Right ventricle myocardium inferior (tissue), 1 donor: Measurements from ENCODE around the gene APC2. TPM values are rescaled to one million over a fixed set of nuclear protein-coding genes. Genes with fewer than 3 reads are reported as not detected.
A peak's percentile ranks its signal among the peaks of the same experiment; 100 is the strongest.

Experiments
- ATAC-seq: fragments of 200-7000 bp; cut with Tn5 transposase; one replicate; pipeline ENCODE4 v1.9.1; 2020; ENCODE audit warnings: mild to moderate bottlenecking, moderate library complexity
- DNase-seq: peaks from one replicate; pipeline ENCODE4 v3.0.0; 2021; ENCODE audit errors: missing footprints
- intact Hi-C: fragments of 100-400 bp; cut with DNase I; formaldehyde crosslinking; loops from one replicate; pipeline ENCODE4 v1.11.0; 2022
- total RNA-seq: library from RNA; stranded (reverse); fragmentation: NEBNext Ultra II Directional; extraction: Animal tissue kit (Norgen Biotek cat#: 25700); gene quantifications from one replicate; pipeline ENCODE4 v1.2.1, GENCODE V29; 2021
- donor health status: DM: no; HTN: yes; CAD: no; lungs with severe emphysema.

The APC2 gene
- total RNA-seq, 1 donor from 2014 or later = 0.14 TPM

- no peak for DNase-seq
These were observed 25.5 kb upstream of the APC2 start for GRCh38 chr19:1424192-1424955.

GRCh38 chr19:1425102-1425837, 24.7 kb upstream of the APC2 start:
- intact Hi-C loops = no loop called here
- no peak for ATAC-seq
- DNase-seq = no peak

More at GRCh38 chr19:1424192-1424955, 25.5 kb upstream of the APC2 start:
- no peak for ATAC-seq
- intact Hi-C loops = no loop called here

GRCh38 chr19:1425902-1426301, 24.0 kb upstream of the APC2 start:
- DNase-seq (no peak), ATAC-seq (no peak)
- intact Hi-C loops = no loop called here

DNA sequence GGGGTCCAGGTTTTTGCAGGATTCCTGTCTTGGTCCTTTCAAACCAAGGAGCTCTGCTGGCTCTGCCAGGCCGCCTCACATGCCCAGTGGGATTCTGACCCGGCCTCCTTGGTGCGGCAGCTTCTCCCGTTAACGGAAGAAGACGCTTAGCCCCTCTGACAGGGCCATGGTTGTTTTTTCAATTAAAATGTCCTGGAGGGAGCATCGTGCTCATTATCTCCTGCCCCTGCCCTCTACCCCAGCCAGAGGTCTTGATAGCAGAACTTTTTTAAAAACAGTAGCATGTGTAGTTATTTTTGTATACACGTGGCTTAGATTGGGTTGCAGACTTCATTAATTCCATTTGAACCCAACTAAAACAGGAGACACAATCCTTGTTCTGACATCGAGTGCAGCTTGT, 23.2 kb upstream of the APC2 start:
- no peak for DNase-seq

DNA sequence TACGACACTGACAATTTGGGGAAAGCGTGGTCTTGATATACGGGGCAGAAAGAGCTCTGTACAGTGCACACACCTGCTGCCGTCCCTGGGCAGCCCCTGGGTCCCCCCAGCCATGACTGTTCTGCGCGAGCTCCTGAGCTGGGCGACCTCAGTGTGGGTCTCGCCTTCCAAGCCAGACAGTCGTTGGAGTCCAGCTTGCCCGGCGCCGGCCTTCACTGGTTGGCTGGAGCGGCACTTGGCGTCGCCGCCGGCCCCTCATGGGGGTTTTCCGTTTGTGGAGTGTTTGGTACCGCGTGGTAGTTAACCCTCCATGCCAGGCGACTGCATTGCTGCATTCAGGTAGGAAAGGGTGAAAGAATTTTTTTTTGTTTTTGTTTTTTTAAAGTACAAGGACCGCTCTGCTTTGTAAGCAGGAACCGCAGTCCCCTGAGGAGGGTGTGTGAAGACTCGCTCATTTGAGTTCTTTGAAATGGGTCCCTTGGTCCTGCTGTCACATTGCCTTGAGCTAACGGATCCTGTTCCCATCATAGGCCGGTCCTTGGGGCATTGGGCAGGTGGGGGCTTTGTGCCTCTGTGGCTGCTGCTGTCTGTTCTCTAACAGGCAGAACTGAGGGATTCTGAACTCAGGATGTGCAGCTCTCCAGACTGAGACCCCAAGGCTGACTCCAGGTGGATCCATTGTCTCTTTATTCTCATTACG, 22.6 kb upstream of the APC2 start:
- intact Hi-C loops = no loop called here
- ATAC-seq (no peak), DNase-seq (no peak)

More for the DNA sequence above, 23.2 kb upstream of the APC2 start:
- ATAC-seq = no peak
- intact Hi-C loops = no loop called here

- DNase-seq = no peak
- peak; percentile 35 for ATAC-seq
These were observed 21.1 kb upstream of the APC2 start for GRCh38 chr19:1428738-1429391.

DNA sequence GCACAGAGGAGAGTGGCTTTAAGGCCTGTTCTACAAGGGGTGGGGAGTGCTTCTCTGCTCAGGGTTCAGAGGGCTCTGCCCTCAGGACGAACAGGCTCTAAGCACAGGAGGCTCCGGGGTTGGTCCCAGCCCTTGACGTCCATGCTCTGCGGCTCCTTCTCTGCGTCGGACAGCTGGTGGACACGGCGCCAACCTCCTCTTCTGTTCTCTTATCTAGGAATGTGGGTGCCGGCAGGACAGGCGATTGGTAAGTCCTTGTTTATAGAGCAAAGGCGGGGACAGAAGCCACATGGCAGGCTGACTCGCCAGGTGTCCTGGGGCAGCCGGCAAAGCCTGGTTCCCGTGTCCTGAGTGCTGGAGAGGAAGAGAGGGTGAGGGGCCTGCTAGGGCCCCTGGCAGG, 20.2 kb upstream of the APC2 start:
- DNase-seq (no peak), ATAC-seq (peak; percentile 82)
- intact Hi-C loops = no loop called here

More at GRCh38 chr19:1428738-1429391, 21.1 kb upstream of the APC2 start:
- intact Hi-C loops = no loop called here

DNA sequence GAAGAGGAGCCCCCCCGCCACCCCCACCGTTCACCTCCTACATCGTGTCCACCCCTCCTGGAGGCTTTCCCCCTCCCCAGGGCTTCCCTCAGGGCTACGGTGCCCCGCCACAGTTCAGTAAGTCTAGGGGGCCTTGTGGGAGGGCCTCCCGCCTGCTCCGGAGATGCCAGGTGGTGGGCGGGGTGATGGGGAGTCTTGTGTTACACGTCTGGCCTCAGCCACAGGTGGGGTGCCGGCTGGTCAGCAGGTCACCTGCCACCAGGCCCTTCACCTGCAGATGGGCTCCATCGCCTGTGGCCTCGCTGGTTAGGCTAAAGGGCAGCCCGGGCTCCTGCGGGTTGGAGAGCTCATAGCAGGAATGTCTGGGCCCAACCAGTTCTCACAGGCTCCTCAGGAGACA, 19.7 kb upstream of the APC2 start:
- DNase-seq (no peak), ATAC-seq (no peak)
- intact Hi-C loops = no loop called here

DNA sequence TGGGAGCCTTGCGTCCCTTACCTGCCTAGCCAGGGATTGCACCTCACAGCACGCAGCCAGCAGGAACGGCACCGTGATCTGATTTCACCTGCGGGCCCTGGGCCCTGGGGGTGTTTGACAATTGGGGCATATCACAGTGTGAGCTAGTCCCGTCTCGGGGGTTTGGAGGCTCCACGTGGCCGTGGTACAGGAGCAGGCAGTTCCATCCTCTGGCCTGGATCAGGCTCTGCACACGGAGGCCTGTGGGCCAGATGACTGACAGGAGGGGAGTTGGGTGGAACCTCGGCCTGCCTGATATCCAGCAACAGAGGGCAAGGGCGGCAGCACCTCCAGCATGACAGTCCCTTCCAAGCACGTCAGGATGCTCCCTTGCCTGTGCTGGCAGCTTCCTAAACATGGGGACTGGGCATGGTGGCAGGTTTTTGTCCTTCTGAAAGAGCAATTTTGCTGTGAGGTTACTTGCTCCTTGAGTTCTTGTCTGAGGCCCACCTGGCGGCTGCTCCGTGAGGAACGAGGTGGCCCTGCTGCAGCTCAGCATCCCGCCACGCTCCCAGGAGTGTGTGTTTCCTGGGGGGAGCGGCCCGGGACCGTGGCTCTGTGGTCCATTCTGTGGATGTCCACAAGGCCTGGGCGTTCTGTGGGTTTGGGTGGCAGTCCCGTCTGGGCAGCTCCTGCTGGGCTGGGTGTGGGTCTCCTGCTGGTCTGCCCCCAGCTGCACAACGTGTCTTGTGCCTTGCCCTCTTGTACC, 18.0 kb upstream of the APC2 start:
- intact Hi-C loops = no loop called here
- ATAC-seq = no peak
- DNase-seq = no peak

- DNase-seq (no peak), ATAC-seq (no peak)
- intact Hi-C loops = no loop called here
These were observed 17.4 kb upstream of the APC2 start for GRCh38 chr19:1432507-1432887.

GRCh38 chr19:1433119-1434039, 16.5 kb upstream of the APC2 start:
- DNase-seq (no peak), ATAC-seq (no peak)
- intact Hi-C loops = no loop called here

DNA sequence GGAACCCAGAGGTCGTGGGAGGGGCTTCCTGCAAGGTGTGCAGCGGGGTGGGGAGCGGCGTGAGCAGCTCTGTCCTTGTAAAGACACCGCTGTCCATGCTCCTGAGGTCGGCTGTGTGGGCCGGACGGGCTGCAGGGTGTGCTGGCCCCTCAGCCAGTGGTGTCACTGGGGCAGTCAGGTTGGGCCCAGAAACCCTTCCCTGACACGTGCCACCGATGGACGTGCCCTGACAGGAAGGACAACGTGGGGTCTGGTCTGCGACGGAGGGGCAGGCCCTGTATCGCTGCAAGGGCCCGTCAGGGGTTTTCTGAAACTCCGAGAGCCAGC, 15.9 kb upstream of the APC2 start:
- intact Hi-C loops = no loop called here
- no peak for DNase-seq
- no peak for ATAC-seq

DNA sequence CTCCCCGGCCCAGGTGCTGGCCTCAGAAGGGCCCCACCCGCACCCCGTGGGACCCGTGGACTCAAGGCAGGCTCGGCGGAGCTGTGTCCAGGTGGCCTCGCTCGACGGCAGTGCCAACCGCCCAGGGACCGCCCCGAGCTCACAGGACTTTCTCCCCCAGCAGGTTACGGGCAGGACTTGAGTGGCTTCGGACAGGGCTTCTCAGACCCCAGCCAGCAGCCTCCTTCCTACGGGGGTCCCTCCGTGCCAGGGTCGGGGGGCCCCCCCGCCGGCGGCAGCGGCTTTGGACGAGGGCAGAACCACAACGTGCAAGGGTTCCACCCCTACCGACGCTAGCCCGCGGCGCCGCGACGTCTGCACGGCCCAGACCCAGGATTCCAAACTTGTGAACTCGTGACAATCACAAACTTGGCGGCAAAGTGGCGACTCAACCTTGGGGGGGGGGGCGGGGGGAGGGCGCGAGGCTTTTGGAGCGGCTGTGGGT, 15.3 kb upstream of the APC2 start:
- ATAC-seq = no peak
- intact Hi-C loops = no loop called here
- no peak for DNase-seq

DNA sequence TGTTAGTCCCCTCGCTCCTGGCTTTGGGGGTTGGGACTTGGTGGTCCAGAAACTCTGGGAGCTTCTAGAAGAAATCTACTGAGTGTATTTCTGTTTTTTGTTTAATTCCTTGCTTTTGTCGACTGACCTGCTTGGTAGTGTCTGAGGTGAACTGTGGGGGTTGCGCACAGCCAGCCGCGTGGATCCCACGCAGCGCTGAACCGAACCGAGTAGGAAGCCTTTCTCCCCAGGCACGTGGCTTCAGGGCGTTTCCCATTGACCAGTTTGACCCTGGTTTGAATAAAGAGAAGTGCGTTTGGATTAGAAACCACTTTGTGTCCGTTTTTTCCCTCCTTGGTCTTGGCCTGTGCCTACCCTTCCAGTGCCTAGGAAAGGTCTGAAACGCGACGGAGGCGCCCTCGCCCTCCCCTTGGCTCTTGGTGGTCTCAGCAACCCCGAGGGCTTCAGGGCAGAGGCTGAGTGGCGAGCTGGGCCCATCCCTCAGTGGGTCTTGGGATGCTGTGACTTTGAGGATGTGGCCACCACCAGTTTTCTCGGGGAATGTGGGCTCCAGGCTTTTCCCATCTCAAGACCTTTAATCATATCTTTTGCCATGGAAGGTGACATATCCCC, 14.4 kb upstream of the APC2 start:
- no peak for ATAC-seq
- no peak for DNase-seq

GRCh38 chr19:1437609-1438008, 12.3 kb upstream of the APC2 start:
- DNase-seq (no peak), ATAC-seq (no peak)
- intact Hi-C loops = no loop called here

More for the DNA sequence above, 14.4 kb upstream of the APC2 start:
- intact Hi-C loops = no loop called here

GRCh38 chr19:1438035-1438932, 11.6 kb upstream of the APC2 start, which contains the start of gene RPS15:
TSS of gene RPS15 (plus strand) at chr19:1438396. CDS start at chr19:1438426, 30 bp downstream.
- DNase-seq (peak; percentile 98), ATAC-seq (peak; percentile 92)
- intact Hi-C loops = no loop called here
